ENCODE data around the gene MRPL38.
"Not testable (repeated sequence)": the region's sequence is repeated elsewhere in the genome, so short reads cannot be mapped to it uniquely, and the experiment has no call there.

Gene MRPL38

DNA sequence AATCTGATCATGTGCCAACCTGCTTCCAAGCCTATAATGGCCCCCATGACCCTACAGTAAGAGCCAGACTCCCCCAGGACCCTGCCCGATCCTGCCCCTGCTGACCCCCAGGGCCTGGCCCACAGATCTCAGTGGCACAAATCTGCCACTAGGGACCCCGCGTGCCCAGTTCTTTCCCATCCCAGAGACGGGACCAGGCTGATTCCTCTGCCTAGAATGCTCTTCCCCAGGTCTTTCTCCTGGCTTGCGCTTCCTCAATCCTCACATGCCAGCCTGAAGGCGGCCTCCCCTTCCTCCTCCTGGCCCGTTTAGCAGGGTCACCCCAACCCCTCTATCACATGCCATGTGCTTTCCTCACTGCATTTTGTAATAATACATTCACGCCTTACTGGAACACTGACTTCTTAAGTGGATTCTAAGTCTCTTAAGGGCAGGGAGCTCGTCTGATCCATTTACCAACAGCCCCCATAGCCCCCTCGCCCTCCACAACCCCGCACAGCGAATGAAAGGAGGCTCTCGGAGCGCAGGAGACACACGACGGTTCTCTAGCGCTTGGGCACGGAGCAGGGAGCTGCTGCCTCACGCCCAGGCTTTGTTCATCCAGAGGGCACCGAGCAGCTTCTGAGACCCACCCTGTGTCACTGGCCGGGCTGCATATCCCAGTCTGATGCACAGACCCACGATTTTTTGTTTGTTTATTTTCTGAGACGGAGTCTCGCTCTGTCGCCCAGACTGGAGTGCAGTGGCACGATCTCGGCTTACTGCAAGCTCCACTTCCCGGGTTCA, 9.1 kb downstream of the MRPL38 start:
- peak; percentile 71 for DNase-seq

DNA sequence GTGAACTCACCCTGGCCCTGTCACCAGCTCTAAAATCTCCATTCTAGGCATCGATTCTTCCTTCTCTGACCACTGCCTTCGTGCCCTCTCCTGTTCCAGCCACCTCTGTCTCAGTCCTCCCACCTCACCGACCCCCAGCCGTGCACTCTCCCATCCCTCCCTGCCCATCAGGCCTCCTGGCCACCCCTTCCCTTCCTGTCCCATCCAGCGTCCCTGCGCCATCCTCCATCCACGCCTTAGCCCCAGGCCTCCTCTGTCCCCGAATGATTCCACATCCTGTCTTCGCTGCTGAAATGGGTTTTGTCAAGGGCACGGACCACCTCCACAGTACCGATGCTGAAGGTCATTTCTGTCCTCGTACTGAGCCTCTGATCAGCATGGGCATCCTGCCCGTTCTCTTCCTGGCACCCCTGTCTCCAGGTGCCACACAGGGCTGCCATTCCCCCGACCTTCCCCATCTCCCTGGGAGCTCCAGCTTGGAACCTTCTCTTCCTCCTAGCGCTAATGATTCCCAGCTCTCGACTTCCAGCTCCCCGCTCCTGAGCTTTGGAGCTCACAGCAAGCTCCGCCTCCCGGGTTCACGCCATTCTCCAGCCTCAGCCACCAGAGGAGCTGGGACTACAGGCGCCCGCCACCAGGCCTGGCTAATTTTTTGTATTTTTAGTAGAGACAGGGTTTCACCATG, 10.5 kb downstream of the MRPL38 start:
- DNase-seq = no peak

DNA sequence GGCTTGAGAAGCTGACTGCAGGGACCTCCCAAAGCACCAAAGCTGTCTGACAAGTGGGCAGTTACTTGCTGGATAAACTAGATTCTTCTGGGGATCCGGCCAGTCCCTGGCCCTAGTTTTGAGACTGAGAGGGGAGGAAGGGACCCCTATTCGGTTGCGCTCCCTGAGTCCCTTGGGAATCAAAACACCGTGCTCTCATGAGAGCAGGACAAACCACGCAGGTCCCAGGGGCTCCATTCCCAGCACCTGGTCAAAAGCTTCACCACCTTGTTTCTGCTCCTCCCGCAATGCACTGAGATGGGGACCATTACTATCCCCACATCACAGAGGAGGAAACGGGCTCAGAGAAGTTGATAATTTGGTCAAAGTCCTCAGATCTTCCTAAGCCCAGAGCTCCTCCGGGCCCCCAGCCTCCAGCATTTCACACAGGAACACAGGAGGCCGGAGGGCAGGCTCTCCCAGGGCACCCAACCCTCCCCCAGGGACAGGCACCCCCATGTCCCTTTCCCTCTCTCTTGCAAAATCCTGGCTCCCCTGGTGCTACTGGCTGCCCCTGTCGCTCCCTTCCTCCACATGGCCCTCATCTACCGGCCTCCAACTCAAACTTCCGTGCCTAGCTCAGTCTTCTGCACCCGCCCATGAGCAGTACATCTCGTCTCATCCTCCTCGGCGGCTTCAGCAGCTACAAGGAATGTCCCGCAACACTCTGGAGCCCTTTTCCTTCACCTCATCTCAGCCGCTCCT, 11.2 kb downstream of the MRPL38 start:
- no peak for DNase-seq

DNA sequence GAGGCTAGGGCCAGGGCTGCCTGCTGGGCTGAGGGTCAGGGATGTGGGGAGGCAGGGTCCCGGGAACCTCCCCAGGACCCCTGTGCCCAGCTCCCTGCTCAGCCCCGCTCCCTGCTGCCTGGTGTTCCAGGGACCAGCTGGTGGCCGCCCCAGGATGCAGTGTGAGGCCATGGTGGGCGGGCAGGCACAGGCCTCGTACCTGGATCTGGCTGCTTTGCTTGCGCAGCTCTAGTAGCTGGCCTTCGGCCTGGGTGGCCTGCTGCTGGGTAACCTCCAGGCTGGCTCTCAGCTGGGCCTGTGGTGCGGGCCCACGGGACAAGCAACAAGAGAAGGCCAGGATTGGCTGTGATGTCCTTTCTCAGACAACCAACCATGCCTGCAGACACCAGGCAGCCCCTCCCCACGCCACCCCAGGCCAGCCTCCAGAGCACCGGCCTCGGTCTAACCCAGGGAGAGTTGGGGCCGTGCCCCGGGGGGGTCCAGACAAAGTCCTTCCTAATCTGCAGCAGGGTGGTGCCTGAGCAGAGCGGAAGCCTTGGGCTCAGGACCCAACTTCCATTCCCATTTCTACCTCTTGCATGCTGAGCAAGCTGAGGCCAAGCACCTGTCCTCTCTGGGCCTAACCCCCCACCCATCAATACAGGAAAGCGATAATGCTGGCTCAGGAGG, 12.0 kb downstream of the MRPL38 start:
- no peak for DNase-seq

DNA sequence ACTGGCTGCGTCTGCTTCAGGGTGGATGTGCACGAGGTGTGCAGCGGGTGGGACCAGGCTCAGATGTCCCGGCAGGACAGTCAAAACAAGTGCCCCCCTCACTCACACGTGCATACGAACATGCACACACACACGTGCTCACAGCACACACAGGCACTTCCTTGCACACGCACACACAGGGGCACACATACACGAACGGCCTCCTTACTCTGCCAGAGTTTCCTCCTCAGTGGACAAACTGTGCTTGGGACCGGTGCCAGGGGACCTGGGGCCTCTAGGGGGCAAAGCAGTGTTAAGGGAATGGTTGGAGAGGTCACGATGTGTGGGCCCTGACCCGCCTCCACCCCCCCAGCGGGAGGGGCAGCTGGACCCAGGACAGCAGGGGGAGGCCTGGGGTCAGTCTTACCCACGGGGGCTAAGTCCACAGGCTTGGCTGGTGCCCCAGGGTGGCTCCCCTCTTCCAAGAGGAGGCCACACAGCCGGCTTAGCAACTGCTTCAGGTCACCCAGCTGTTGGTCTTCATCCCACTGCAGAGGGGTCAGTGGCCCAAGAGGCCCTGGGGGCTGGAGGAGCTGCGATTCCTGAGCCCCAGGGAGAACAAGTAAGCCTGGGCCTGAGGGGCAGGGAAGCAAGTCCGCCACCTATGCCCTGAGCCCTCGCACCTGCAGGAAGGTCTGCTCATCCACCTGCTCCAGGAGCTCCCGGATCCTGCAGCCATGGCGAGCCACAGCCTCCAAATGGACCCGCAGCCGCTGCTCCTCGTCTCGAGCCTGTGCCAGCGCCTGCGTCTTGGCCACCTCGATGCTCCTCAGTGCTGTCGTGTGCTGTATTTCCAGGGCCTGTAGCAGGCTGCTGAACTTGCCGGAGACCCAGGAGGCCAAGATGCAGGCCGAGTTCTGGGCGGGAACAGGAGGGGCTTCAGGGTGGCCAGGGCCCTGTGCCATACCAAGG, 12.8 kb downstream of the MRPL38 start:
- no peak for DNase-seq

DNA sequence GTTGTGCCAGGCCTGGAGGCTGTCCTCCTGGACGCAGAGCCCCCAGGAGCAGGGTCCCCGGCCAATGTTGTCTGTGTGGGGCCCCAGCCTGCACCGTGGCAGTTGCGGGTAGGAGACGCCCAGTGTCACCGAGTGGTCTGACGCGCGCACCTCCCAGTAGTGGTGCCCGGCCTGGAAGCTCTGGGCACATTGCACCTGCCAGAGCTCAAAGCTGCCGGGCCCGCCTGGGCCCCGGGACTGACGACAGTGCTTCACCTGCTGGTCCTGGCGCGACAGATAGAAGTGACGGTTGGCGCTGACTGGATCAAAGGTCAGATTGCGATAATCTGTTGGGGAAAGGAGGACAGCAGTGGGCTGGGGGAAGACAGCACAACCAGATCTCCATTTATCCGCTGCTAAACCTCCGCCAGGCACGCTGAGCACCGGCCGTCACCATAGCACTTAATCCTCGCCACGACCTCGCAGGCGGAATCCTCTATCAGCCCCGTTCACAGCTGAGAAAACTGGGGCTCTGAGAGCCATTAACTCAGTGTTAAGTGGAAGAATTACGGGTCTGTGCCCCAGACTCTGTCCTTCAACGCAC, 13.6 kb downstream of the MRPL38 start:
- DNase-seq = no peak

DNA sequence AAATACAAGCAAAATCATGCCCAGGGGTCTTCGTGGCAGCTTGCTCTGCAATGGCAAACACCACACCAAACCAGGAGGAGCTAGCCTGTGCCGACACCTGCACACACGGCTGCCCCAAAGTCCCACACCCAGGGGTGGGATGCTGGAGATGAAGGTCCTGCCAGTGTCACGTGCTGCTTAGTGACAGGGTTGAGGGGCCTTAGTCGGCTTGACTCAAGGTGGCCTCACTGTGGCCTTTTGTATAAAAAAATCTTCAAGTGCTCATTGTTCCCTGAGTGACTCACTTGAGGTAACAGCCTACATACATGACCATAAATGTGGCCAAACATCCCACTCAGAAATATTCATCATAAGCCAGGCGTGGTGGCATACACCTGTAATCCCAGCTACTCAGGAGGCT, 15.2 kb downstream of the MRPL38 start:
- no peak for DNase-seq

DNA sequence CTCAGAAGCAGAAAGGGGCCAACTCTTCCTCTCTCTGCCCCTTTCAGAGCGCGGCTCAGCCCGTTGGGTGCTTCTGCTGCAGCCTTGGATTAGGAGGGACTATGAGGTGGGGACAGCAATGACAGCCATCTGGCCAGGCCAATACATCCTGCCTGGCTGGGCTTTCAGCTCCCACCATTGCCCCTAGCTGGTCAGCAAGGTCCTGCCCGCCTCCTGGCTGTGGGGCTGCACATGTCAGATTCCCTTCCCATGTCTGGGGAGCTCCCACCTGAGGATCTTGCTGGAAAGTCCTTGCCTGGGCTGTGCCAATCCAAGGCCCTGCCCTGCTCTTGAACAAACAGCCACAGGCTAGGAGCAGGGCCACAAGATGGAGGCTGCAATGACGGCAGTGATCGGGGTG, 16.2 kb downstream of the MRPL38 start:
- DNase-seq = no peak

DNA sequence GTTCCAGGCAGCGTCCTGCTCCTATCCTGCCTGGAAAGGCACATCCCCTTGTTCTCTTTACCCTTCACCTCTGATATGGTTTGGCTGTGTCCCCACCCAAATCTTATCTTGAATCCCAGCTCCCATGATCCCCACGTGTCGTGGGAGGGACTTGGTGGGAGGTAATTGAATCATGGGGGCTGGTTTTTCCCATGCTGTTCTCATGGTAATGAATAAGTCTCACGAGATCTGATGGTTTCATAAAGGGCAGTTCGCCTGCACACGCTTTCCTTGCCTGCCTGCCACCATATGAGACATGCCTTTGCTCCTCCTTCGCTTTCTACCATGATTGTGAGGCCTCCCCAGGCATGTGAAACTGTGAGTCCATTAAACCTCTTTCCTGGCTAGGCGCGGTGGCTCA, 18.8 kb downstream of the MRPL38 start:
- DNase-seq = not testable (repeated sequence)

DNA sequence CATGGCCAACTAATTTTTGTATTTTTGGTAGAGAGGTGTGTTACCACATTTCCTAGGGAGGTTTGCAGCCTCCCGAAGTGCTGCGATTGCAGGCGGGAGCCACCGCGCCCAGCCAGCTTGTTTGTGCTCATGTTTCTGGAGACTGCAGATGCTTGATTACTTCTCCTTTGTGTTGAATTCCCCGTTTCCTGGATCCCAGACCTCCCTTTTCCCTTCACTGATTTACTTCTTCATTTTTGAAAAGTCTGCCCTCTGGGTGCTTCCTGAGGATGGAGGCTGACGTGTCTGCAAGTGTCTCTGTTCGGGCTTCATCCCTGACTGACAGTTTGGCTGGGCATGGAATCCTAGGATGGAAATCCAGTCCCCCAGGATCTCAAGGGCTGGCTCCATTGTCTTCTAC, 19.3 kb downstream of the MRPL38 start:
- no peak for DNase-seq

DNA sequence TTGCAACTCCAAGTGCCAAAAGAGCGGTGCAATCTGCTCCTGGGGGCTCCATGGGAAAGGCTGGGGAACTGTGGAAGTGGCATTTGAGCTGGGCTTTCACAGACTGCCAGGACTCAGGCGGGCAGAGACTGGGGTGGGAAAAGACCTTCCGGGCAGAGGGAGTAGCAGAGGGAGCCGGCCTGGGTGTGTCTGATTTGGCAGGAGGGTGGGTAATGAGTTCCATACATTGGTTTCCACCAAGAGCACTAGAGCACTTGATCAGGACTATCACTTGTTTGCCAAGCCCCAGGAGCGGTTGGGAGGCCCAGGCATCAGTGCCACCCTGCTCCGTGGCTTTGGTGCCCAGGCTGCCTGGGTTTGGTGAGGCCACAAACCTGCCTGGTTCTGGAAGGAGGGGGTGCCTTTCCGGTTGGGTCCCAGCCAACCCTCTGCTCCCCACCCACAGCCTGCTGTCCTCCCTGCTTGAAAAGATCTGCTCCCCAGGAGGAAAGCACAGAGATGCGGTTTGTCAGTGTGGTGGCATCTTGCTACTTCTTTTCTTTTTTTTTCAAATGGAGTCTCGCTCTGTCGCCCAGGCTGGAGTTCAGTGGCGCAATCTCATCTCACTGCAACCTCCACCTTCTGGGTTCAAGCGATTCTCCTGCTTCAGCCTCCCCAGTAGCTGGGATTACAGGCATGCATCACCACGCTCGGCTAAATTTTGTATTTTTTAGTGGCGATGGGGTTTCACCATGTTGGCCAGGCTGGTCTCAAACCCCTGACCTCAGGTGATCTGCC, 22.8 kb downstream of the MRPL38 start:
- DNase-seq = no peak

DNA sequence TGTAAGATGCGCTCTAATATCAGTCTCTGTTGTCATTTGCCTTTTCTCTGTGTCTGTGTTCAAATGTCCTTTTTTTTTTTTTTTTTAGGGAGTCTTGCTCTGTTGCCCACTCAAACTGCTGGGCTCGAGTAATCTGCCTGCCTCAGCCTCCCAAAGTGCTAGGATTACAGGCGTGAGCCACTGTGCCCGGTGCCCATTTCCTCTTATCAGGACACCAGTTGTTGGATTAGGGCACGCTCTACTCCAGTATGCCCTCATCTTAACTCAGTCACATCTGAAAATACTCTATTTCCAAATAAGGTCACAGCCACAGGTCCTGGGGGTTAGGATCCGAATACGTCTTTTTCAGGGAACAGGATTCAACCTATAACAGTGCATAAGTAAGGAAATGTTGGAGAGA, 24.4 kb downstream of the MRPL38 start:
- DNase-seq = no peak

DNA sequence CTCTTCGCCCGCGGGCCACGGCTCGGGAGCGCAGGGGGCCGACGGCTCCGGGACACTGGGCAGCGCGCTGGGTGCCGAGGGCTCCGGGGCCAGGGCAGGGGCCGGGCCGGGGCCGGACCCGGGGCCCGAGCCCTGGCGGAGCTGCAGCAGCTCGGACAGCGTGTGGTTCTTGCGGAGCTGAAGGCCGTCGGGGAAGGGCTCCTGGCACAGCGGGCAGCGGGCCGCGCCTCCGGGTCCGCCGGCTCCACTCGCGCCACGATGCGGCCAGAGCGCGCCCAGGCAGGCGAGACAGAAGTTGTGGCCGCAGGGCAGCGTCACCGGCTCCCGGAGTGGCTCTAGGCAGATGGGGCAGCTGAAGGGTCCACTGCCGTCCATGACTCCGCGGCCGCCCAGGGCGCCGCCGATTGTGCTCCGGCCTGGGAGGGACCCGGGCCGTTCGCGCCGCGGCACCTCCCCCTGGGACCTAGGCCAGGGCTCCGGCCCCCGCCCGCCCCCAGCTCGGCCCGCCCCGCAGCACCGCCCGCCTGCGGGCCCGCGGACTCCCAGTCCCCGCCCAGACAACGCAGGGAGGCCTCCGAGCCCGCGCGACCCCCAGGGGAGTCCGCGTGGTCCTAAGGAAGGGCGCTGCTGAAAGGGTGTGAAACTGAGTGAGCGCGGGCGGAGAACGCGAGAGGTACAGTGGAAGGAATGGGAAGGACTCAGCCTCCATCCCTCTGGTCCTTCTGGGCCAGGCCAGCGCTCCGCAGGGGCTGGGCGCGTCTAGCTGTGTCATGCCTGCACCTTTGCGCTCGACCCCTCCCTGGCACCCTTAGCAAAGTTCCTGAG, 26.3 kb downstream of the MRPL38 start, which contains the start of gene TRIM47:
TRIM47 (minus strand) TSS at position 408 of the 825 bp plus-strand sequence; CDS start at position 375, 33 bp downstream.
- DNase-seq = peak; percentile 71

DNA sequence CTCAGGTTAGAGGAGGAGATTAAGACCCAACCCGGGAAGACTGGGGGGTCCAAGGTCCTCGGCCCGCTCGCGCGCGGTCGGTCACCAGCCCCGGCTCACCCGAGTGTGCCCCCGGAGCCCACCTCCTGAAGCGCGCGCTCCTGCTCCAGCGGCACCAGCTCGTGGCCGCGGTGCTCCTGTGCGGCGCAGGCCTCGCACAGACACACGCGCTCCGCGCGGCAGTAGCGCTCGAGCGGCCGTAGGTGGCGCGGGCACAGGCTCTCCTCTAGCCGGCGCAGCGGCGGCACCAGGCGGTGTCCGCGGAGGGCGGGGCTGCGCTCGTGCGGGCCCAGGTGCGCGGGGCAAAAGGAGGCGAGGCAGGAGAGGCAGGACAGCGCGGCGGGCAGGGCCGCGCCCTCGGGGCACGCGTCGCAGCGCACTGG, 26.9 kb downstream of the MRPL38 start:
- peak; percentile 87 for DNase-seq

DNA sequence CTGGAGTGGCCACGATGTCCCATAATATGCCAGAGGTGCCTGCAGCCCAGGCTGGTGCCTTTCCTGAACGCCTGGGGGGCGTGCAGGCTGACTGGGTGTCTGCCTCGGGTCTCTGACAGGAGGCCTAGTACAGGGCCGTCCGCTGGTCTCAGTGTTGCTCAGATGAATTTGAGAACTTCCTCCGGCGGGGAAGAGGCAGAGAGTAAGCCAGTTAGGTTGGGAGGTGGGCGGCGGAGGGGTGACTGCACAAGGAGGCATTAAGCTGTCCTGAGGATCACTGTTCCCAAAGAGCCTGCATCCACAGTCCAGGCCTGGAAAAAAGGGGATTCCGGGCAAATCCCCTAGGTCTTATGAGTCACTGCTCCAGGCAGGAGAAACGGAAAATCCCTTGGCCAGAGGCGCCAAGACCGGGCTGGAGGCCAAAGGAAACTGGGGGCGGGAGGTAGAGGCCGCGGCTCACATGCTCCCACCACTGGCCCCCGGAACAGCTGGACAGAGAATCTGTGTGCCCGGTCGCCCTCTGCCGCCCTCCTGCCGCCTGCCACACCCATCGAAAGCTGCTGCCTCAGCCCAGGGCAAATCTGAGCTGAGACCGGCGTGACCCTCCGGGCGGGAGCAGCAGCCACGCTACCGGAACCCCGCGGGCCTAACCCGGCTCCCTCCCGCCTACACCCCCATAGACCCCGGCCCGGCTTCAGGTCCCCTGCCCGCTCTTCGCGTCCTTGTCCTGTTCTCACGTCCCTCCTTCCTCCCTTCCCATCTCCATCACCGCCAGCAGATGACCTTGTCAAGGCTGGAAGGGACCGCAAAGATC, 27.5 kb downstream of the MRPL38 start:
- DNase-seq = peak; percentile 80

DNA sequence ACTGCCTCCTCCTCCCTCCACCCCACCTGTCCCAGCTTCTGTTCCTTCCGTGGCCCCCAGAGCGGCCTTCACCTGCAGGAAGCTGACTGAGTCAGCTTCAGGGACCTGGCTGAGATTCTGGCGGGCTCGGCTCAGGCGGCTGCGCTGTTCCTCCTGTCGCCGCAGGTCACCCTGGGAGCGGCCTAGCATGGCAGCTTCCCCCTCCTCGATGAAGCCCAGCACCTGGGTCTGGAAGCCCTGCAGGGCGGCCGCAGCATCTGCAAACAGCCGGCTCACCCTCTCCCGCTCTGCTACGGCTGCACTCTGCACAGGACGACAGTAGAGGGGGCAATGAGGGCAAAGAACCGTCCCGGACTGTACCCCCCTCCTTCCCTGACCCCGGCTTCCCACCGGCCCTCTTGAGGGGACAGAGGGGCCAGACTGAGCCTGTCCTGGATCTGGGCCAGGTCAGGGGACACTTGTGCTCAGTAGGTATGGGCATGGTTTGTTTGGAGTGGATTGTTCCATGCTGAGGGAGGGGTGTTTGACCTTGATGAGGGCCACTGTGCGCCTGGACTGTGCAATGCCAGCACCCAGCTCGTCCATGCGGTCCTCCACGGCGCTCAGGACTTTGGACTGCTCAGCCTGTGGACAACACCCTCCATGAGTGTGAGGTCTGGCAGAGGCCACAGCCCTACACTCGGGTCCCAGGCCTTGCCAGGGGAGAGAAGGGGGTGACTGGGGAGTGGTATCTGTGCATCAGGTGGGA, 28.3 kb downstream of the MRPL38 start:
- peak; percentile 85 for DNase-seq

DNA sequence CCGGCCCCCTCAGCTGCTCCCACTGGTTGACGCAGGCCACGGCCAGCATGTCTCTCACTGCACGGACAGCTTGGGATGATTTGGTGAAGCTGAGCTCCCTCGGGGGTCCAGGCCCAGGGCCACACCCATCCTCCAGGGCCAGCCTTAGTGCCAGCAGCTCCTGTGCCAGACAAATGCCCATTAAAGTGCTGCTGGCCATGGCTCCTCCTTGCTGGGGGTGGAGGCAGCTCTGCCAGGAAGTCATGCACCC, 28.8 kb downstream of the MRPL38 start:
- DNase-seq = no peak

DNA sequence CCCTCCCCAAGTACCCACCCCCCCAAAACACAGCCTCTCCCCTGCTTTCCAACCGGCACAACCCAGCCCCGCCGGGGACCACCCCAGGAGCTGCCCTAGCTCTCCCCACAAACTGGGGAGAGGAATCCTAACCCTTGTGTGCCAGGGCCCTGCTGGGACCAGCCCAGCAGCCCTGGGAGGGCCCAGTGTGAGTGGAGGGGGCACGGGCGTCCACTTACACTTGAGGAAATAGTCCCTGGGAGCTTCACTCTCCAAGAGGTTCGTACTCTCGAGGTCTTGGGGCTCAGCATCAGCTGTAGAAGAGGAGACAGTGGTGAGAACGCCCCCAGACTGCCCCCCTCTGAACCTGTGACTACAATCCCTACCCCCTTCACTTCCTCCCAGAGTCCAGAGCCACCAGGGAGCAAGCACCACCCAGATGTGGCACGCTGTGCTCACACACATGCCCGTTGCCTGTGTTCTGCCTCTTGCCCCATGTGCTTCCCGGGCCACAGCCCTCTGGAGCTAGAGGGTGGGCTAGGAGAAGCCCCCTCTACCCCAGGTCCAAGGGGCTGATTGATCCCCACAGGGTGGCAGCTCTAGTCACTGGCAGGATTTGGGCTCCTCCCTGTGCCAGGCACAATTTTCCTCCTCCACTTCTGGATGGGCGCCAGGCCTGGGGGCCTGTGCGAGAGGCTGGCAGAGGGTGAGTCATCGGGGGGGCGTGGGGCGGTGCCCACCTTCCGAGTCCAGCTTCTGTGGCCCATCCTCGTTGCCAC, 29.3 kb downstream of the MRPL38 start:
- DNase-seq = peak; percentile 58

Measured in activated CD8-positive, alpha-beta memory T cell treated with anti-CD3 and anti-CD28 coated beads for 24 hours (primary cell).